NCI-H345 (cell line): Measurements from ENCODE around the gene DNAJC28.
"Not testable (repeated sequence)": the region's sequence is repeated elsewhere in the genome, so short reads cannot be mapped to it uniquely, and the experiment has no call there.

ENCODE experiments used
- DNase-seq: peaks from one replicate; lab custom pipeline; 2025; lab: John Stamatoyannopoulos, UW

DNAJC28 gene

DNA sequence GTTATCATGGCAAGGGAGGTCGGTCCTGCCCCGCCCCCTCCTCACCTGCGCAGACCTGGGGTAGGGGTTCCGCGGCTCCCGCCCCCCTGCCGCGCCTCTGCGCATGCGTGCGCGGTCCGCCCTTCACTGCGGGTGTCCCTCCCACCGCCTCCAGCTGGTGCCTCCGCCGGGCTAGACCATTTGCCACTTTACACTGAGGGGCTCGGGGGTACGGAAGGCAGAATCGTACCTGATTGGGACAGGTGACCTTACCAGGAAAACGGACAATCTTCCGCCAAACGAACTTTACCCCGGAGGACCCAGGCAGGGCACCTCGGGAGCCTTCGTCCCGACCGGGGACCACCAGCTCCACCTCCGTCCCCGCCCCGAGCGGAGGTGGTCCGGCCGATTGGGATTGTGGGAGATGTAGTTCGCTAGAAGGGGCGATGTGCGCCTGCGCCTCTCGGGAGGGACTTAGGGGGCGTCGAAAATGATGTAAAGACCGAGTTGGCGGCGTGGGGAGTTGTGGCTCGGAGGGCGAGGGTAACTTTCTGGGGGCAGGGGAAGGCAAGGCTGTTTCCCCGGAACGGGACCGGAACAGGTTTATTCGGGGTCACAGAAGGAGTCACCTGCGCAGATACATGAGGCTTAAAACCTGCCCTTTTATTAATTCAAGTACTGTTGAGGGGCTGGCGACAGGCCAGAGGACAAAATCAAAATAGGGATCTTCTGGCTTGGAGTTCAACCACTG, at the start of gene DNAJC28:
Gene DNAJC28, minus strand, starts transcription at position 344 of the 730 bp plus-strand sequence. CDS start 2,323 bp downstream, outside the sequence.
- peak; percentile 98 for DNase-seq

- no peak for DNase-seq
Measured at GRCh38 chr21:33541105-33541711, 49.7 kb upstream of the DNAJC28 start.

GRCh38 chr21:33540711-33541104, 49.2 kb upstream of the DNAJC28 start:
- no peak for DNase-seq

DNA sequence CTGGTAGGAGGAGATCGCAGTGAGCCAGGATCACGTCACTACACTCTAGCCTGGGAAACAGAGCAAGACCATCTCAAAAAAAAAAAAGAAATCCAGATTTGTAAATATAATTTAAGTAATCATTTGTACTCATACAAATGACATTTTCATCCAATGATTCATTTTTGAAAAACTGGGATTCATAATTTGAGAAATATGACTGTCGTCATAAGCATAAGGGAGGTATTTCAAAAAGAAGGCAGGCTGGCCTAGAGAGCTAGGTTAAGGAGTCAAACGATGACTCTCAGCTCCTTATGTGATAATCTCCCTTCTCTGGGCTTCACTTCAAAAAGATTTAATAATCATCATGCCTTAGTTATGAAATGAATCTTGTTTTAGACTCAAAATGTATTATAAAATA, 48.1 kb upstream of the DNAJC28 start:
- no peak for DNase-seq

- no peak for DNase-seq
Measured at GRCh38 chr21:33537212-33537611, 45.7 kb upstream of the DNAJC28 start.

DNA sequence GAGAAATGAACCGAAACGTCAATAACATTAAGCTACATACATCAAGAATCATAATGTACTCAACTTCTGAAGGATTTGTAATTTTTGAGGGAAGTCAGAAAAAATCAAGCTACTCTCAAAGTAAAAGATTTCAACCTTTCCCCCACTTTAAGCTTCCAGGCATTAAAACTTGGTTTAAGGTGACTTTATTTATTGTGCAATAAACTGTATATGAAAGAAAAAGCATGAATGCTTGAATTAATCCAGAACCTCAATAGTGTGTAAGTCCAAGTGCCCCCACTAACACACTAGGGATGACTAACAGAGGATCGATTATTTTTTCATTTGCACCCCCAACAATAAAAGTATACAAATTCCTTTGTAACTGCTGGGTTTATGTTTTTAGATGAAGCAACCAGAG, 39.5 kb upstream of the DNAJC28 start:
- no peak for DNase-seq

DNA sequence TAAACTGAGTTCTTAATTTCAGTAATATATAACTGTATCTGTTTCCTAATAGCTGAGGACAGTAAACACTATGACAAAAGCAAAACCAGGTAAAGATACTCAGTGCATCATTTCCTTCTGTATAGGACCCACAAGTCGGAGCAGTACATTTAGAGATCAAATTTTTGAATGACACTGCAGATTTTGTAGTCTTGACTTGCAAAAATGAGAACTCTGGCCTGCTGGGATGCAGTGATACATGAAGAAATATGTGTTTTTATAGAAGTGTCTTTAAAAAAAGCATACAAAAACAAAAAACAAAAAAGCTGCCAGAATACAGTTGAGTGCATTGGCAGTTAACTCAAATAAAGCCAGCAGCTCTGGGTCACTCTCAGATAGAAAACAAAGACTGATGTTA, 31.4 kb upstream of the DNAJC28 start:
- no peak for DNase-seq

GRCh38 chr21:33522297-33522952, 30.9 kb upstream of the DNAJC28 start:
- DNase-seq, result no peak

DNA sequence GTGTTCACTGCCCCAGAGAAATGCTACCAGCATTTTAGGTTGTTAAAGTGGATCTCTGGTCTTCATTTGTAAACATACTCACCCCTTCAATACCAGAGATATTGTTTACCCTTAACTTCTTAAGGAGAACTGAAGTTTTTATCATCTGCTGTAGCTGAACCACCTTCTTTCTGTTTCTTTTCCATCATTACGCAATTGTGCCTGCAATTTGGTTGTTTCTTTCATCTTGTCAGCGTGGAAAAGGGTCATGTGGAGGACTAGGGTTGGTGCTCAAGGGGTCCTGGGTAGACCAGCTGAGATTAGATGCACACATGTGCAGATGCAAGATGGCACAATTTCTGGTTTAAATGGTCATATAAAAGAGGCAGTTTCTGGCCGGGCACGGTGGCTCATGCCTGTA, 27.4 kb upstream of the DNAJC28 start:
- no peak for DNase-seq

- no peak for DNase-seq
Measured at GRCh38 chr21:33514229-33514628, 22.7 kb upstream of the DNAJC28 start.

GRCh38 chr21:33512481-33512880, 21.0 kb upstream of the DNAJC28 start:
- DNase-seq, result no peak

- no peak for DNase-seq
Measured at GRCh38 chr21:33511639-33512038, 20.1 kb upstream of the DNAJC28 start.

- DNase-seq, result no peak
Measured at GRCh38 chr21:33510826-33511225, 19.3 kb upstream of the DNAJC28 start.

GRCh38 chr21:33507003-33507402, 15.5 kb upstream of the DNAJC28 start:
- DNase-seq, result not testable (repeated sequence)

DNA sequence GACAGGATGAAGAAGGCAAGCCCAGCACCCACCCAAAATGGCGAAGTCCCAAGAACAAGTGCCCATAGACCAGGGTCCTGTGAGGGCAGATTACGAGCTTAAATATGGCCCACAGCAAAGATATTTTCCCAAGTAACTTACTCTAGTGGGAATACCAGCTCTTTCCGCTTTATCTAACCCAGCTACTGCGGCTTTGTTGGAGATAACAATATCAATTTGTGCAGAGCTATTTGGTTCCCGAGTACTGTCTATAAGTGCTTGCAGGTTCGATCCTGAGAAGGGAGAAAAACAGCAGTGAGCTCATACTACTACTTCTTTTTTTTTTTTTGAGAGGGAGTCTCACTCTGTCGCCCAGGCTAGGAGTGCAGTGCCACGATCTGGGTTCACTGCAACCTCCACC, 14.3 kb upstream of the DNAJC28 start:
- DNase-seq, result no peak

DNA sequence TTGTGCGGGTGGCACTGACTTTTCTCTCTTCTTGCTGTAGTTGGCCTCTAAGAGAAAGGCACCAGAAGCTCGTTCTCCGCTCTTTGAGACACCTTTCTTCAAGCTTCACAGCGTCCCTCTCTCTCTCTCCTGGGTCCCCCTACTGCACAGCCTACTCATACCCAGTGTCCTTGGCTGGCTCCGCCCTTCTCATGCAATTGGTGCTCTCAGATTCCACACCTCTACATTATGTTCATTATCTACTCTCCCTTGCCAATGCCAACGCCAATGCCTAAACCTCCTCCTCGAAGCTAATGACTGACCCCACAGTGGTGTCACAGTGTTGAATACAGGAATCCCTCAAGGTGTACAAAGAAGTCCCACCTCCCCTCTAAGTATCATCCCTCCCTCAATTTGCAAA, 4.8 kb upstream of the DNAJC28 start:
- no peak for DNase-seq

- no peak for DNase-seq
Measured at GRCh38 chr21:33495743-33496142, 4.2 kb upstream of the DNAJC28 start.

DNA sequence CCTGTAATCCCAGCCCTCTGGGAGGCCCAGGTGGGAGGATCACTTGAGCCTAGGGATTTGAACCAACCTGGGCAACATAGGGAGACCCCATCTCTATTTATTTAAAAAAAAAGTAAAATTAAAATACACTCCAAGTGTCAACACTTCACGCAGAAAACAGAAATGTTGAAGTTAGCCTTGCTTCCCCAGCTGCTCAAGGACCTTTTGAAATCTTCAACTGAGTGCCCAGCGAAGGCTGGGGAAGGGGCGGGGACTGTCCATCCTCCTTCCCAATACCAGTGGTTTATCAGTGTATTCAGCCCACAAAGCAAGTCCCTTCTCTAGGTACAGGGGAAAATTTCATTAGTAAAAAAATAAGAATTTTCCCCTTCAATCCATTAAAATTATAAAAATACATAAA, 2.2 kb upstream of the DNAJC28 start:
- DNase-seq, result no peak

GRCh38 chr21:33492571-33492970, 1.1 kb upstream of the DNAJC28 start:
- no peak for DNase-seq

- DNase-seq, result no peak
Measured at GRCh38 chr21:33490991-33491372, 534 bp downstream of the DNAJC28 start.

GRCh38 chr21:33488936-33489335, 2.6 kb downstream of the DNAJC28 start:
- DNase-seq, result no peak

GRCh38 chr21:33487996-33488395, 3.5 kb downstream of the DNAJC28 start:
- no peak for DNase-seq

GRCh38 chr21:33481314-33481943, 10.1 kb downstream of the DNAJC28 start:
- no peak for DNase-seq
